HG03196 (cell line): ENCODE data around the gene MYO7B.

Experiments
- ATAC-seq: cut with Tn5 transposase; IDR thresholded peaks from one replicate; pipeline ENCODE4 v1.9.1; 2021; ENCODE audit not compliant: unreplicated experiment

The MYO7B gene

GRCh38 chr2:127607399-127607908 lies 72.0 kb downstream of the MYO7B start:
- ATAC-seq = no peak

- no peak for ATAC-seq
These were observed 72.9 kb downstream of the MYO7B start for GRCh38 chr2:127608061-127609030.

GRCh38 chr2:127609031-127609751 lies 73.7 kb downstream of the MYO7B start:
- no peak for ATAC-seq

- ATAC-seq = no peak
These were observed 74.3 kb downstream of the MYO7B start for GRCh38 chr2:127609818-127610217.

- ATAC-seq = no peak
These were observed 75.1 kb downstream of the MYO7B start for GRCh38 chr2:127610561-127610960.

GRCh38 chr2:127611076-127611925 lies 75.8 kb downstream of the MYO7B start:
- no peak for ATAC-seq

GRCh38 chr2:127612111-127612822 lies 76.8 kb downstream of the MYO7B start:
- ATAC-seq = no peak

GRCh38 chr2:127614246-127614645 lies 78.8 kb downstream of the MYO7B start:
- ATAC-seq = no peak

GRCh38 chr2:127614731-127615130 lies 79.2 kb downstream of the MYO7B start:
- no peak for ATAC-seq

GRCh38 chr2:127615511-127616166 lies 80.2 kb downstream of the MYO7B start:
- ATAC-seq = no peak

GRCh38 chr2:127618551-127619202 lies 83.2 kb downstream of the MYO7B start:
- ATAC-seq = no peak

- no peak for ATAC-seq
These were observed 83.7 kb downstream of the MYO7B start for GRCh38 chr2:127619203-127619590.

GRCh38 chr2:127619877-127620705 lies 84.6 kb downstream of the MYO7B start:
- no peak for ATAC-seq

GRCh38 chr2:127620866-127621265 lies 85.4 kb downstream of the MYO7B start:
- ATAC-seq = no peak

- ATAC-seq = no peak
These were observed 86.5 kb downstream of the MYO7B start for GRCh38 chr2:127621981-127622431.

- ATAC-seq = no peak
These were observed 87.3 kb downstream of the MYO7B start for GRCh38 chr2:127622561-127623387.
